NCI-H1436 treated with DMSO at 0.1 percent for 48 hours (cell line): ENCODE measurements around the gene CDH4.
"Not testable (repeated sequence)": the region's sequence is repeated elsewhere in the genome, so short reads cannot be mapped to it uniquely, and the experiment has no call there.

Experiments used
- DNase-seq: peaks from one replicate; lab custom pipeline; 2025; lab: John Stamatoyannopoulos, UW

The CDH4 gene

GRCh38 chr20:61980647-61981583 lies 728.9 kb downstream of the CDH4 start:
- no peak for DNase-seq

GRCh38 chr20:61981691-61982090 lies 729.6 kb downstream of the CDH4 start:
- not testable (repeated sequence) for DNase-seq

- DNase-seq: no peak
Measured at GRCh38 chr20:61982191-61982950, 730.3 kb downstream of the CDH4 start.

GRCh38 chr20:61982951-61983315 lies 730.9 kb downstream of the CDH4 start:
- DNase-seq: no peak

GRCh38 chr20:61983965-61984364 lies 731.9 kb downstream of the CDH4 start:
- no peak for DNase-seq

GRCh38 chr20:61984431-61984830 lies 732.4 kb downstream of the CDH4 start:
- not testable (repeated sequence) for DNase-seq

GRCh38 chr20:61985096-61985495 lies 733.0 kb downstream of the CDH4 start:
- no peak for DNase-seq

- no peak for DNase-seq
Measured at GRCh38 chr20:61986762-61987321, 734.8 kb downstream of the CDH4 start.

GRCh38 chr20:61988665-61989064 lies 736.6 kb downstream of the CDH4 start:
- DNase-seq: no peak

- DNase-seq: no peak
Measured at GRCh38 chr20:61989741-61990140, 737.7 kb downstream of the CDH4 start.
